Adipocyte (in vitro differentiated cells): ENCODE data around the gene ZBTB20.

Experiments
- DNase-seq: peaks from one replicate; pipeline ENCODE4 v3.0.0-alpha.2; 2015; ENCODE audit warnings: low read depth
- H3K27me3 ChIP-seq: replicated peaks from 2 replicates; pipeline ENCODE4 v1.7.0; 2013; ENCODE audit warnings: mild to moderate bottlenecking, low read length, moderate library complexity; ENCODE audit not compliant: control insufficient read depth, insufficient read depth
- H3K36me3 ChIP-seq: 2 replicates; pipeline ENCODE4 v1.7.0; 2013; ENCODE audit warnings: low read length, mild to moderate bottlenecking, moderate library complexity; ENCODE audit not compliant: control insufficient read depth, insufficient read depth, severe bottlenecking
- H3K4me1 ChIP-seq: 2 replicates; pipeline ENCODE4 v1.7.0; 2013; ENCODE audit warnings: mild to moderate bottlenecking, low read length, moderate library complexity; ENCODE audit not compliant: control insufficient read depth, insufficient read depth
- H3K4me3 ChIP-seq: 2 replicates; pipeline ENCODE4 v1.7.0; 2013; ENCODE audit warnings: mild to moderate bottlenecking, low read length, moderate library complexity
- H3K9ac ChIP-seq: 2 replicates; pipeline ENCODE4 v1.7.0; 2013; ENCODE audit warnings: mild to moderate bottlenecking, low read length, moderate library complexity
- H3K9me3 ChIP-seq: 2 replicates; pipeline ENCODE4 v1.7.0; 2013; ENCODE audit warnings: mild to moderate bottlenecking, low read length, moderate library complexity; ENCODE audit not compliant: control insufficient read depth

Gene ZBTB20

DNA sequence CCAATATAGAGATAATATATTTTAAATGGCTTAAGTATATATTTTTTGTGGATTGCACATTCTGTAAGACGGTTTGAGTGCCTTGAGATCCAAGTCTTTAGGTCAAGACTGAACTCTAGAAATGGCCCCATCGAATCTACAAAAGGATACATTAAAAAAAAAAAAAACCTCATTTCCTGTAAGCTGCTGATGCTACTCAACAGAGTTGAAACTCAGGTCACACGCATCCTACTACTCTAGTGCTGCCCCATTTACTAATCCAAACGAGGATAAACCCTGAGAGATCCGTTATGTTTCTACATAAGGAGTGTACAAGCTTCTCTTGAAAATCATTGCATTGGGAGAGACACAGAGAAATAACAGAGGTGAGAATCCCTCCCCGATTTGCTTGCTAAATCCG is 666.0 kb downstream of the ZBTB20 start:
- no peak overlapping the region for H3K9ac ChIP-seq
- H3K27me3 ChIP-seq = no peaks in the 10 kb centered on the region
- peaks cover 46% of the 10 kb centered on the region for H3K4me1 ChIP-seq
- H3K4me3 ChIP-seq = no peak overlapping the region
- peaks cover 3% of the 10 kb centered on the region for H3K36me3 ChIP-seq
- no peak for DNase-seq
- no peaks in the 10 kb centered on the region for H3K9me3 ChIP-seq

DNA sequence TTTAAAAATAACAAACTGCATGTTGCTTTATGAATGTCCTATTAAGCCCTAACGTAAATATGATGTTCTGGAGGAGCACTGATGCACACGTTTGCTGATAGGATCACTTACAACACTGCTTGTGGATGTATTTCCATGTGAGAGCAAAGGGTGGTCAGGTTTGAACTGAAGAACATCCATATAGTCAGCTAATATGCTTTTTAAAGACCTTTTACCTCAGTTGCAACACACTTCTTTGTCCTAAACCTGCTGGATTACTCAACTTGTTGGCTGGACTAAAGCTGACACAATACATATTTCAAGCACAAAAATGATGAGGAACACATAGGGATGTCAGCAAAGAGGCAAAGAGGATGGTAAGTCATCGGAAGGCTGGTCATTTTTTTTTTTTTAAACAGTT is 666.6 kb downstream of the ZBTB20 start:
- H3K4me3 ChIP-seq = no peak overlapping the region
- peak; percentile 84 for DNase-seq
- H3K9me3 ChIP-seq = no peaks in the 10 kb centered on the region
- H3K27me3 ChIP-seq = no peaks in the 10 kb centered on the region
- peaks cover 46% of the 10 kb centered on the region for H3K4me1 ChIP-seq
- H3K36me3 ChIP-seq = peaks cover 3% of the 10 kb centered on the region
- peak overlapping the region; percentile 7 for H3K9ac ChIP-seq

DNA sequence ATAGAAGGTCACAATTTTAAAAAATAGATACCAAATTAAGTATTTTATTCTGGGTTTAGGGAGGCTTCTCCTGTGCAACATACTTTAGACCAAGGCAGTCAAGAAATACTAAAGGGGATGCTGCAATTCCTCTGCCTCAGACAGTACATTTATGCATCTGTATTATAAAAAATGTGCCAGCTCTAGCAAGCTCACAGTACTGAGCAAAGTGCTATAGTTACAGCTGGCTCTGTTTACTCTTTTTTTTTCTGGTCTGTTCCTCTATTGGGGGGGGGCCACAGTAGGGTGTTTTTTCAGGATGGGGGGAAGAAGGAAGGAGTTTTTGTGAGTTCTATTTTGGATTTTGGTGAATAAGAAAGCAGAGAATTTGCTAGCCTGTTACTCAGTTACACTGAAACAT is 668.3 kb downstream of the ZBTB20 start:
- H3K36me3 ChIP-seq = peaks cover 3% of the 10 kb centered on the region
- H3K9me3 ChIP-seq = no peaks in the 10 kb centered on the region
- peak overlapping the region; percentile 4 for H3K9ac ChIP-seq
- H3K4me3 ChIP-seq = no peak overlapping the region
- DNase-seq = peak; percentile 58
- no peaks in the 10 kb centered on the region for H3K27me3 ChIP-seq
- H3K4me1 ChIP-seq = peaks cover 31% of the 10 kb centered on the region

DNA sequence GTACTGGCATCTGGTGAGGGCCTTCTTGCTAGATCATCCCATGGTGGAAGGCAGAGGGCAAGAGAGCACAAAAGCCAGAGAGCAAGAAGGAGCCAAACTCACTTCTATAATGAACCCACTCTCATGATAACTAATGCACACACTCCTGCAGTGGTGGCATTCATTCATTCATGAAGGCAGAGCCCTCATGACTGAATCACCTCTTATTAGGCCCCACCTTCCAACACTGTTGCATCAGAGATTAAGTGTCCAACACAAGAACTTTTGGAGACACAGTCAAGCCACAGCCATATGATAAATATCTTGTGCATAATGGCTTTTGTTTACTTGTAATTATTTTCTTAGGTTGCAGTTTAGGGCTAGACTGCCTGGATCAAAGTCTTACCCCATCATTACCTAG is 670.6 kb downstream of the ZBTB20 start:
- DNase-seq = no peak
- Histone ChIP-seq H3K9ac (no peak overlapping the region), H3K36me3 (peaks cover 3% of the 10 kb centered on the region), H3K4me1 (peaks cover 26% of the 10 kb centered on the region), H3K4me3 (no peak overlapping the region), H3K27me3 (no peaks in the 10 kb centered on the region), H3K9me3 (no peaks in the 10 kb centered on the region)

DNA sequence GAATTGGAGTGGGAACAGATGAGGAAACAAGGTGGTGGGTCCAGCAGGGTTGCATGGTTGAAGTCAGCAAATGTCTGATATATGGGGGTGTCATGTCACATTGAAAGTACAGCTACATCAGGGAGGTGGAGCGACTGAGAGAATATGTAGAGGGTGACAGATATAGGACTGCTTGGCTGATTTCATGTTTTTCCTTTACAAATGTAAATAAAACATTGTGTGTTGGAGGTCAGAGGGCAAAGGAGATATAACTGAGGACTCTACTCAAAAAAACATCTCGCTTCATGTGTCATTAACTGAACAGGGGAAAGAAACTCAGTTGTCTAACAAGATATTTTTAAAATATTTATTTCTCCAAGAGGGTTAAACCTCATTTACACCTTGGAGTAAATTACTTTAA is 675.6 kb downstream of the ZBTB20 start:
- no peaks in the 10 kb centered on the region for H3K9me3 ChIP-seq
- H3K36me3 ChIP-seq = peaks cover 2% of the 10 kb centered on the region
- H3K4me1 ChIP-seq = peaks cover 16% of the 10 kb centered on the region
- no peak for DNase-seq
- H3K4me3 ChIP-seq = no peak overlapping the region
- H3K27me3 ChIP-seq = no peaks in the 10 kb centered on the region
- no peak overlapping the region for H3K9ac ChIP-seq

DNA sequence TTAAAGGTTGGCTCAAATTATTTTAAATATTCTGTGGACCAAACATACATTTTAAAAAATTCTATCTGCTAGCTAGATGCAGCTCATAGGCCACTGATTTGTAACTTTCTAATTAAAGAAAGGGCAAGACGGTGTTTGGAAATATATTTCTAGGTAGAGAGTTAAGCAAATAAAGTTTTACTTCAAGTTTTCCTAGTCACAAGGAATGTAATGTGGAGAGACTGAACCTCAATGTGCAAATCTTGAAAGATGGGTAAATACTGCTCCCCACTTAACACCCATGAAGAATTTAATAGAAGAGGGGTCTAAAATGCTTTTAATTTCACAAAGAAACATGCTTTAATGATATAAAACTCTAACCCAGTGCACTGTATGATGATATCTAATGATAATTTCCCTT is 678.0 kb downstream of the ZBTB20 start:
- H3K36me3 ChIP-seq = no peaks in the 10 kb centered on the region
- no peak overlapping the region for H3K4me3 ChIP-seq
- no peak for DNase-seq
- peaks cover 16% of the 10 kb centered on the region for H3K4me1 ChIP-seq
- no peaks in the 10 kb centered on the region for H3K27me3 ChIP-seq
- H3K9ac ChIP-seq = no peak overlapping the region
- H3K9me3 ChIP-seq = no peaks in the 10 kb centered on the region

DNA sequence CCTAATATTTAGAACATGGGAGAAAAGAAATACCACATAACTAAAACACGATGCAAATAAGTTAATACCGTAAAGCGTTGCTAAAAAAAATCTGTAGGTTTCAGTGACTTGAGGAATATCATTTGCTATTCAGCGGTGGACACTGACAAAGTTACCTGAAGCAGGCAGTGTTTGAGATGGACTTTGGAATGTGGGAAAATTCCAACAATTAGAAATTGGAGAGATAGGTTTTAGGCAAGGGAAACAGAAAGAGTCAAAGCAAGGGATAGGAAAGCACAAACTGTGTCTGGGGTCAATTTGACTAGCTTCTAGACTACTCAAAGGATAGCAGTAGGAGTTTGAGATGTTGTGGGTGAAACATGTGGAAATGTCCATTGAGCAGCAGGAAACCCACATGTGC is 680.3 kb downstream of the ZBTB20 start:
- Histone ChIP-seq H3K36me3 (no peaks in the 10 kb centered on the region), H3K9me3 (no peaks in the 10 kb centered on the region), H3K9ac (no peak overlapping the region), H3K27me3 (no peaks in the 10 kb centered on the region), H3K4me1 (peaks cover 16% of the 10 kb centered on the region), H3K4me3 (no peak overlapping the region)
- DNase-seq = no peak

DNA sequence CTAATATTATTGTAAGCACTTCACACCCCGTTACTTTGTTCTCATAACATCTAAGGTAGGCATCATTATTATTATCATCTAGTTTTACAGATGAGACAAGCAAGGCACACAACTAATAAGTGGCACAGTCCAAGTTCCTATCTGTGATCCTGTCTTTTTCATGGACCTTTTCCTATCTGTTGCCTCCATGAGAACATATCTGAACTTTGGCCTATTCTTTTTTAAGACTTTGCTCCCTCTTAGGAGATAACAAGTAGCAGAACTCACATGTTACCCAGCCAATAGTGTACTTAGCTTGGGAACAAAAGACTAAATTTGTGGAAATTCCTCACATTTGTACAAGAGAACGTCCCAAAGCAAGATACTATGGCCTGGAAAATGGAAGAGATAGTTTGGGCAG is 680.8 kb downstream of the ZBTB20 start:
- Histone ChIP-seq H3K4me1 (peaks cover 16% of the 10 kb centered on the region), H3K4me3 (no peak overlapping the region), H3K36me3 (no peaks in the 10 kb centered on the region), H3K9ac (no peak overlapping the region), H3K9me3 (no peaks in the 10 kb centered on the region), H3K27me3 (no peaks in the 10 kb centered on the region)
- no peak for DNase-seq

DNA sequence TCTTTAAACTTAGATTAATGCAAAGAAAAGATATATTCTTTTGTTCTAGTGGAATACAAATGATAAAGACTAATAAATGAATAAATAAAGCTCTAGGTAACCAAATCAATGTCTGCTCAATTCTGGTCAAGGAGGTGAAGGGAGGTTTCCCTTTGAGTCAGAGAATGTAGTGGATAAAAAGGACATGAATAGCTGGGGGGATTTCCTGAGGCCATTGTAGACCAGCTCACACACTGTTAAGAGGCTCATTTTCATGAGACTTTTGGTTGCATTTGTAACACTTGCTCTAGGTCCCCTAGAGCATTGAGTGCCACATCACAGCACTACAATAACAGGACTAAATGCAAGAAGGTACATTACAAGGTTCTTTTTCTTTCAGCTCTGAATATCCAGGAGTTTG is 682.5 kb downstream of the ZBTB20 start:
- Histone ChIP-seq H3K36me3 (no peaks in the 10 kb centered on the region), H3K27me3 (no peaks in the 10 kb centered on the region), H3K4me1 (peaks cover 10% of the 10 kb centered on the region), H3K9me3 (no peaks in the 10 kb centered on the region), H3K9ac (no peak overlapping the region), H3K4me3 (no peak overlapping the region)
- DNase-seq = no peak

DNA sequence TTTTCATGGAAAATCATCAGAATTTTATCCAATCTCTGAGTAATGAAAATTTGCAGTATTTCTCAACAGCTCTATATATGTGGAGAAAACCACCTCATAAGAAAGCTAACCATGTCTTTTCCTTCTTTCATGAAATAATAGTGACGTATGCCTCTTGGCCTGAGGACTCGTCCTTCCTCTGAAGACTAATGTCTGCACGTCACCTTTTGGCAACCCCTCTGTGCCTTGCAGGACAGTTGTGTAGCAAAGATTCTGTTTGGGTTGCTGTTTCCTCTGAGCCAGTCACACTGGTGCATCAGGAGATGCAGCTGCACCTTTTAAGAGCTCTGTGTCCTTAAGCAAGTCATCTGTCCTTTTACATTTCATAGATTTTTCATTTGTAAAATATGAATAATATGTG is 684.3 kb downstream of the ZBTB20 start:
- H3K36me3 ChIP-seq = no peaks in the 10 kb centered on the region
- H3K9ac ChIP-seq = no peak overlapping the region
- no peaks in the 10 kb centered on the region for H3K27me3 ChIP-seq
- no peak overlapping the region for H3K4me3 ChIP-seq
- H3K4me1 ChIP-seq = no peaks in the 10 kb centered on the region
- no peaks in the 10 kb centered on the region for H3K9me3 ChIP-seq
- no peak for DNase-seq

DNA sequence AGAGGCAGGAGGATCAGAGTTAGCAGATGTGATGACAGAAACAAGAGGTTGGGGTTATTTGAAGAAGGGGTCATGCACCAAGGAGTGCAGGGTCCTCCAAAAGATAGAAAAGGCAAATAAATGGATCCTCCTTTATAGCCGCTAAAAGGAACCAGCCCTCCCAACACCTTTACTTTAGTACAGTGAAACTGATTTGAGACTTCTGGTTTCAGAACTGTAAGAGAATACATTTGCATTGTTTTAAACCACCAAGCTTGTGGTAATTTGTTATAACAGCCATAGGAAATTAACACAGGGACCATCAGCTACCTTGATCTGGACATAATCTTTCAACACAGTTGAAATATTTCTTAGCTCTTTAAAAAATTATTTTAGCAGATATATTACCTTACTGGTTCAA is 686.6 kb downstream of the ZBTB20 start:
- Histone ChIP-seq H3K9ac (no peak overlapping the region), H3K4me1 (no peaks in the 10 kb centered on the region), H3K36me3 (no peaks in the 10 kb centered on the region), H3K27me3 (no peaks in the 10 kb centered on the region), H3K4me3 (no peak overlapping the region), H3K9me3 (no peaks in the 10 kb centered on the region)
- no peak for DNase-seq

DNA sequence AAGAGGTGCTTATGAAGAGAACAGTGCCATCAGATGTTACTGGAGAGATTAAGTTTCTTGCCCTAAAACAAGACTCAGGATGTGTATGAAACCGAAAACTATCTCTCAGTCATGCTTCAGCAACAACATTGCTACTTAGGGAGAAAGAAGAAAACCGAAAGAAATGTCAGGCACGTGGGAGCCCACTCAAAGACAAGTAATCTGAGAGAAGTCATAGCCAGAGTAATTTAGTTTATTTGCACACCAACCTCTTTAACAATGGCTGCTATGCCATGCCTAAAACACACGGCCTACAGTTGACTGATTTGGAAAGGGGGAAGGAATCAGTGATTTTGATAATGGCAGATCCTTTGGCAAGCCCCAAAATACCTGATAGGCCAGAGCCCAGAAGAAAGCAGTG is 690.3 kb downstream of the ZBTB20 start:
- Histone ChIP-seq H3K9ac (no peak overlapping the region), H3K9me3 (no peaks in the 10 kb centered on the region), H3K4me1 (peaks cover 18% of the 10 kb centered on the region), H3K27me3 (no peaks in the 10 kb centered on the region), H3K4me3 (no peak overlapping the region), H3K36me3 (no peaks in the 10 kb centered on the region)
- DNase-seq = no peak
